ENCODE data around the gene NAPG. TPM values are rescaled to one million over a fixed set of nuclear protein-coding genes. Genes with fewer than 3 reads are reported as not detected.
A peak's percentile ranks its signal among the peaks of the same experiment; 100 is the strongest.
"Not testable (repeated sequence)": the region's sequence is repeated elsewhere in the genome, so short reads cannot be mapped to it uniquely, and the experiment has no call there.

The NAPG gene
- total RNA-seq (2014; rRNA removed; shearing (Covaris generic)): 31.6 and 38.3 TPM in 2 replicates

DNA sequence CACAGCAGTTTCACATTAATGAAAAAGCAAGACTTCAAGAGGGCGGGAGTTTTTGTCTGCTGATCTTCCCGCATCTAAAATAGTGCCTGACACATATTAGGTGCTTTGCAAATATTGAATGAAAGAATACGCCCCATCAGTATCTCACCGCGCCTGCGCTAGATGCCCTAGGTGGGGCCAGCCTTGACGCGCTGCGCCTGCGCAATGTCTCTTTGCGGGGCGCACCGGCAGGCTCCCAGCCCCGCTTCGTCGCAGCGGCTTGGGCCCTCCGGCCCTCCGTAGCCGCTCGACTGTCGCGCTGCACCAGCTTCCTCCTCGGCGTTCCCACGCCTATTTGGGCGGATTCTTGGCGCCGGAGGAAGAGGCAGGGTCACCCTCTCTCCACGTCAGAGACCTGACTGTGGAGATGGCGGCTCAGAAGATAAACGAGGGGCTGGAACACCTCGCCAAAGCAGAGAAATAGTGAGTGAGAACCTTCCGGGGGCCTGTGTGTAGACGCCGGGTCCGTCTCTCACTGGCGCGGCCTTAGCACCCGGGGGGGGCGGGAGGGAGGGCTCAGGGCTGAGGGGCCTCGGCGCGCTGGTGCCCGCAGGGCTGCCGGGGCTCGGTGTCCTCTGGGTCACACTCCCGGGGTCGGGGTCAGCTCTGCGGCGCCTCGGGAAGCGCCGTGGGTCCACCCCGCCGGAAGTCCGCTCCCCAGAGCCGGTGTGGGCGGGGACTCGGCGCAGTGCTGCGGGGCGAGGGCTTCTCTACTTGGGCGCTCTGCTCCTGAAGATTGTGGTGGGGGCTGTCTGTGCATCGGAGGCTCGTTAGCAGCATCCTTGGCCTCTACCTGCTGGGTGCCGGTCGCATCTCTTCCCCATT lies at the start of gene NAPG:
Gene NAPG (plus strand): TSS at position 331 of the 864 bp plus-strand sequence. CDS start 76 bp downstream, at position 407.
- DNase-seq (ENCODE audit: low read depth): peak; percentile 91

DNA sequence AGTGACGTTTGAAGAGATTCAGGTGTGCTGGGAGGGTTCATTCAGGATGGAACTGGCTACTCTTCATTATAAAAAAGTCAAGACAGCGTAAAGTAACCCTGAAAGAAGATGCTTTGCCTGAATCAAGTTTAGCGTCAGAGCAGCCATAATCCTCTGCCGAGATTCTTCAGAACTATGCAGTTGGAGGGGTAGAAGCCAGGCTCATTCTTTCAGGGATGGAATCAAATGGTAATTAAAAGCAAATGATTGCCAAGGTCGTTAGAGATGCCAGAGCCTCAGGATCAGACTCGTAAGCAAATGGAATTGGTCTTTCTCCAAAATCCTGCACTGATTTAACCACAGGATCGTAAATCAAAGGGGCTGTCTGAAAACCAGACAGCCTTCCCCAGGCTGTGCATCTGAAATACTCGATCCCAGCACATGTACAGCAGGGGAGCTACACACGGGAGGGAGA lies 49.5 kb upstream of the NAPG start:
- peak; percentile 74 for DNase-seq (ENCODE audit: low read depth)

DNA sequence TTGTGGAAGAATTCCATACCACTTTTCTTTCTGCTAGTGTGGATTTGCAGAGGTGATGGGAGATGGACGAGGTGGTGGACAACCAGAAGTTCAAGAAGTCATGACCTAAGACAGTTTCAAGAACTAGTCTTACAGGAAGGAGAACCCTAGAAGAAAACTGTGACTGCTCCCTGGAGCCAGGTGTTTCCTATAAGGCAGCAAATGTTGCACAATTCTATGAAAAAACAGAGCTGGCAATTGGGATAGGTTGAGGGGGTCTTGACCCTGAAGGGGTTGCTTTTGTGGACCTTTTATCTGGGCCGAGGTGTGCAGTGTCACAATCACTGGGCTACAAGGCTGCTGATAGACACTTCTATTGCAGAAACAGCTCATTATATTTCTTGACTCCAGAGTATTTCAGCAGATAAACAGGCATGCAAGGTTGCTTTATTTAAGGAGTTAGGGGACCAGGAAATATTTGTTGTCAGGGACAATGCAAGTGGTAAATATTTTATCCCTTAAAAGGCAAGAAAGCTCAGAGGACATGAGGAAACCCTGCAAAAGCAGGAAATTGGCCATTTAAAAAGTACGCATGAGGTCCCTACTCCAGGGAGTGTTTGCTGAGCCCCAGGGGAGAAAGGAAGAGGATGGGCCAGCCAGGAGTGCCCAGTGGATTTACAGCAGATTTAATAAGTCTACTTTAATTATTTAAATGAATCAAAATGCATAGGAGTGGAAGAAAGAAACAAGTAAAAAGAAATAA lies 48.5 kb upstream of the NAPG start:
- DNase-seq (ENCODE audit: low read depth): no peak

DNA sequence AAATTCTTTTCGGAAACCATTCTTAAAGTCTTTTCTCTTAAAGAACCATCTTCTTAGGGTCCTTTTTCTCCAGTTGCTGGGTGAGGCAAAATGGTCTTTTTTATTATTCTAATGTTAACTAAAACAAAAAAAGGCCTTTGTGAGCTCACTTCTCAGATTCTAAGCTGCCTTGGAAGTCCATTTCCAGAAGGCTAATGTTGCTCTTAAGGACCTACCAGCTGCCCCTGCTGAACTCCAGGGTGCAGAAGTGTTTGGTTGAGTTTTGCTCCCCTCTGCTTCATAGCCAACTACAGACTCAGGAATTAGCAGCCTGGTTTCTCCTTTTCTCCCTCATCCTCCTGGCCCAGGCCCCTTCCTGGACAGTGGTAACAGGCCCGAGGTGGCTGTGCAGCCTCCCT lies 48.0 kb upstream of the NAPG start:
- DNase-seq (ENCODE audit: low read depth): no peak

DNA sequence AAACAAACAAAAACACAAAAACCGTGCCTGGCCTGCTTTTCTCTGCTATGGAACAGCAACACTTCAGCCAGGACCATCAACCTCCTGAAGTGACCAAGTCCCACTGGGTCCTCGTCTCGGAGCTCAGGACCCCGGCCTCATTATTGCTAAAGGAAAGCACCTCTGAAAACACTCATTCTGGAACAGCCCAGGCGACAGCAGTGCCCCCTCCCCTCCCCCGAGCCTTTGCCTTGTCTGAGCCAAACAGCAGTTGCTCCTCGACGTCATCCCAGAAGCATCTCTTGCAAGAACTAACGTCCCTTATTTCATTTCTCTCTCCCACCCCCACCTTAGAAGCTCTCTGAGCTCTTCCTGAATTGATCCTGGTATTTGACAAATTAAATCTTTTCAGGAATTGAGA lies 44.0 kb upstream of the NAPG start:
- no peak for DNase-seq (ENCODE audit: low read depth)

DNA sequence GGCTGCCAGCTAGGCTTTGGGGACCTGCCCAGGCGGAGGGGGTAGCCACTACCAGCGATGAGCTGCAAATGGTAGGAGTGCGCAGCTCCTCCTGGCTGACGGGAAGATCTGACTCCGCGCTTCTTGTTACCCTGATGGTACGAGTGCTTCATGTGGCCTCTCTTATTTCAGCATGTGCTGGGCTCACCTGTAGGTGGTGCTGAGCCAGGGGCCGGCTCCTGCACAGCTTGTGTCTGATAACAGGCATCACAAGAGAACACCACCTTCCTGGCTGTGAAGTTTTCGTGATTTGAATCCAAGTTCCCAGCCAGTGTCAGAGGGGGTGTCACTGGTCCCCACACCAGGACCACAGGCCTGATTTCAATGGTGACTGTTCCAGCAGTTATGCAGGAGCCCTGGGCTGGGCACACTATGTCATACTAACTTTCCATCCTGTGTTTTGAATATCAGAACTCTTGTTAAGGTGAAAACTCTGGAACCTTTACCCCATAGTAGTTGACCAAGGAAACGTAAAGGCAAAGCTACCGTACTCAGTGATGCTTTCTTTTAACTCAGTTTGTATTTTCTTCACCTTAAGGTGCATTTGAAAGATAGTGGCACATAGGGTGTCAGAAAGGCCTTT lies 43.4 kb upstream of the NAPG start:
- DNase-seq (ENCODE audit: low read depth): no peak

DNA sequence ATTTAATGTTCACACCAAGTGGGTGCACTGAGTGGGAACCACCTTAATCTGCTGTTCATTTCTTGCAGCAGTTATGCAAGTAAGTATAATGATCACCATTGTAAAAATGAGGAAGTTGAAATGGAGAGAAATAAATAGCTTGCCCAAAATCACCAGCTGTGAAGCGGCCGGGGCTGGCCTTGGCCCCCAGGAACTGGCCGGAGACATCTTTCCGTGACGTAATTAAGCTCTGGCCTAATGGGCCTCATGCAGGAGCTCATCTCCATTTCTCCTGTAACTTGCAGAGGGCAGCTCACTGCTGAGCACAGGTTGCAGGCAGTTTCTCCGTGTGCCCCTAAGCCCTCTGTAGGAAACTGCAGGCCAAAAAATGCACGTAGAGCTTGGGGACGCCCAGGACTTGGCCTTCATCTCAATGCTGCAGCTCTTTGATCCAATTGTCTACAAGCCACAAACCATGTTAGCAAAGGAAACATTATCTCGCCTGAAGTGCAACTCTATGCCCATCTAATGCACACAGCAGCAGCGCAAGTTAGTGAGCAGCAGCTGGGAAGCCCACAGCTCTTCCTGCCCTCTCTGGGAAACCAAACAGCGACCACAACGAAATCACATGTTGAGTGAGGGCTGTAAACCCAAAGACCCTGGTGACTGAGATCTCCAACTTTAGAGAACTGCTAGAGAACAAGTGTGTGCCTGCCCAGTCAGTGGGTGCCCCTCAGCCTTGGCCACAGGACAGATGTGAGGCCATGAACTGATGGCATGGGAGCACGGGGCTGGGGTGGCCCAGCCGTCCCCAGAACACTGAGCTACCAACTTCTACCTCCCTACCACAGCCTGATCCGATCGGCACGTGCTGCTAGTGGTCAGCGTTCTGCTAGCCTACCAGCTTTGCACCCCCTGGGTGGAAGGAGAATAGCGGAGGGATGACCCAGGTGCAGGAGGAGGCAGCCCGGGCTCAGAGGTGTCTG lies 42.6 kb upstream of the NAPG start:
- no peak for DNase-seq (ENCODE audit: low read depth)

DNA sequence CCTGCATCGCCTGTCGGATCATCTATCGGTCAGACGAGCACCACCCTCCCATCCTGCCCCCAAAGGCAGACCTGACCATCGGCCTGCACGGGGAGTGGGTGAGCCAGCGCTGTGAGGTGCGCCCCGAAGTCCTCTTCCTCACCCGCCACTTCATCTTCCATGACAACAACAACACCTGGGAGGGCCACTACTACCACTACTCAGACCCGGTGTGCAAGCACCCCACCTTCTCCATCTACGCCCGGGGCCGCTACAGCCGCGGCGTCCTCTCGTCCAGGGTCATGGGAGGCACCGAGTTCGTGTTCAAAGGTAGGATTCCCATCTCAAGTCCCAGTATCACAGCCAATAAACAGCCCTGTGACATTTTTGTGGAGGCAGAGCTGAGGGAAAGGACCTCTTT lies 40.4 kb upstream of the NAPG start:
- DNase-seq (ENCODE audit: low read depth): no peak

DNA sequence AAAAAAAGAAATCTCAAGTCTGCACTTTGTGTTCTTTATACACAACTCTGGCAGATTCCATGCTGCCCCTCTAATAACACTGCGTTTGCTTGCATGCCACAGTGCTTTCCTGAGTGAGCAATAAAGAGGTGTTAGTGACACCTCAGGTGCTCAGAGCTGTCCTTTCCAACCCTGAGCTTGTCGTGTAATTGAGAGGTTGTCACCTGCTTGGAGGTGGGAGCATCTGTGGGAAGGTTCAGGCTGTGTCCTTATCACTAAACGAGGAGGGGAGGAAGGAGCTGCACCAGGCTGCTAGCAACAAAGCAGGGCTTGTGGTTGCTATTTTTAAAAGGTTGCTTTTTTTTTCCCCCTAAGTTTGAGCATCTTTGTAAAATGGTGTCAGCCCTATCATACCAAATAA lies 39.5 kb upstream of the NAPG start:
- DNase-seq (ENCODE audit: low read depth): no peak

DNA sequence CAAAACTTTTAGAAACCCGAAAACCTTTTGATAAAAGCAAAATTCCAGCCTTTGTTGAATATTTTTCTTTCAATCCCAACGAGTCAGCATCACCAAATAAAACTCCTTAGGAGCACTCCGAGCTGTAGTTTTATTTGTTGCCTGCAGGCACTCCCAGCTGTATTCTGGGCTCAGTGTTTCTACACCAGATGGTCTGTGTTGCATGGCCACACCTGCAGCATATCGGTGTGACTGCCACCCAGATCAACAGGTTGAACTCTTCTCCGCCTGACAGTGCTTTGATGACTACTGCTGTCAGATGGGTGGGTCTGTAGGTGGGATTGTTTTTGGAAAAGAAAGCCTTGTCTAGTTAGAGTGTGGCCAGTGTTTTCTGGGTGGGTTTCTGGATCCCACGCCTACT lies 38.7 kb upstream of the NAPG start:
- DNase-seq (ENCODE audit: low read depth): no peak

DNA sequence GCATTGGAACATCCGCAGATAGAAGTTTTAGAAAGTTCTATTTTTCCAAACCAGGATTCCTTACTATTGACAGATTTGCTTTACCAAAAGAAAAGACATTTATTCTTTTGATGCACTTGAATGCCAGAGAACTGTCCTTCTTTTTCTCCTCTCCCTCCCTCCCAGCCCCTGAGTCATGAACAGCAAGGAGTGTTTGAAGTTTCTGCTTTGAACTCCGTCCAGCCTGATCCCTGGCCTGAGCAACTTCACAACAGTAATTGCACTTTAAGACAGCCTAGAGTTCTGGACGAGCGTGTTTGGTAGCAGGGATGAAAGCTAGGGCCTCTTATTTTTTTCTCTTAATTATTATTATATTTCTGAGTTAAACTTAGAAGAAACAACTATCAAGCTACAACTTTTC lies 37.8 kb upstream of the NAPG start:
- DNase-seq (ENCODE audit: low read depth): no peak

DNA sequence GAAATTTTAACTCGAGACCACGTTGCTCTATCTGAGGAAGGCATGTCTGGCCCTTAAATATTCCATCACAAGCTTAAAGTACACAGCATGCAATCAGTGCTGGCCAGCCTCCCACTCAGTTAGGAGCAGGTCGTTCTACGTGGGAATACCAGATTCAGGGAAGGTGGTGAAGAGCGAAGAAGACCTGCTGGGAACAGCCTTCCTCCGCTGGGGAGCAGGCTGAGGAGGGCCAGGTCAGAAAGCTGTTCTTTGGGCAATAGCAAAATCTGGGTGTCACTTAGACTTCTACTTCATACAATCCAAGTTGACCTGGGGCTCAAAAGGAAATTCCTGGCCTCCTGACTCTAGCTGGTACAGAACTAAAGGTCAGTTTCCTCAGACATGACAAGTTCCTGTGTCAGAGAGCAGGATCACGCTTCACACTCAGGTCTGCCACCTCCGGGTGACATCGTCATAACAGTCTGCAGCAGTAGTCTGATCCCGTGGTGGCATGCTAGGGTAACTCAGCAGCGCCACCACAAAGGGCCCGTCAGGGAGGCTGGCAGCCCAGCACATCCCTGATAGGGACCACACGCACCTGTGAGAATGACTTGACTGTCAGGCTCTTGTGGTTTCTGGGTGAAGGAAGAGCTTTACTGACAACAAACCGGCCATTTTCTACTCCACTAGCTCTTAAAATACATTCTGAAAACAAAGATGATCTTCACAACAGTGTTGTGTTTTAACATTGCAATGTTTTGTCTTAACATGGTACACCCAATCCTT lies 35.2 kb upstream of the NAPG start:
- DNase-seq (ENCODE audit: low read depth): no peak

DNA sequence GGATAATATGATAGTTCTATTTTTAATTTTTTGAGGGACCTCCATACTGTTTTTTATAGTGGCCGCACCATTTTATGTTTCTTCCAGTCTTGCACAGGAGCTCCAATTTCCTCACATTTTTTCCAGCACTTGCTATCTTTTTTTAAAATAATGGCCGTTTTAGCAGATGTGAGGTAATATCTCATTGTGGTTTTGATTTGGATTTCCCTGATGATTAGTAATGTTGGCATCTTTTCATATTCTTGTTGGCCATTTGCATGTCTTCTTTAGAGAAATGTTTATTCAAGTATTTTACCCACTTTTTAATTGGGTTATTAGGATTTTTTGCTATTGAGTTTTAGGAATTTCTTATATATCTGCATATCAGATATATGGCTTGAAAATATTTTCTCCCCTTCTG lies 29.9 kb upstream of the NAPG start:
- DNase-seq (ENCODE audit: low read depth): peak; percentile 10

DNA sequence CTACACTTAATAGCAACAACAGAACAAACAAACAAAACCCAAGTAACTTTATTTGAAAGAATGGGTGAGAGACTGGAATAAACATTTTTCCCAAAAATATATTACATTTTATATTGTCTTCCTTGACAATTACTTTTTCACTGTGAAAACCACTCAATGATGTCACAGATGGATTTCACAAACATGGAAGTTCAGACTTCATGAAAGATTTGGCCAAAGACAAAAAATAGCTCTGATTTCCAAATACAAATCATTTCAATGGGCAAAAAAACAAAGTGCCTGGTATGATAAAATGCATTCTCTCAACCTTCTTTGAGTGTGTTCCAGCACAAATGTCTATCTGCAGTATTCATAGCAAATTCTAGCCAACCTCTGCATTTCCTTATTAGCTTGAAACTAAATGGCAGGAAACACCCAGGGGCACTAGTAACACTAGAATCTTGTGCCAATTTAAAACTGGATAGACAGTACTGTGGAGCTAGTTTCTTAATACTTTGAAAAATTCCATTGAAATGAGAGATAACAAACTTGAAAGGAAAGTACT lies 28.5 kb upstream of the NAPG start:
- DNase-seq (ENCODE audit: low read depth): peak; percentile 16

DNA sequence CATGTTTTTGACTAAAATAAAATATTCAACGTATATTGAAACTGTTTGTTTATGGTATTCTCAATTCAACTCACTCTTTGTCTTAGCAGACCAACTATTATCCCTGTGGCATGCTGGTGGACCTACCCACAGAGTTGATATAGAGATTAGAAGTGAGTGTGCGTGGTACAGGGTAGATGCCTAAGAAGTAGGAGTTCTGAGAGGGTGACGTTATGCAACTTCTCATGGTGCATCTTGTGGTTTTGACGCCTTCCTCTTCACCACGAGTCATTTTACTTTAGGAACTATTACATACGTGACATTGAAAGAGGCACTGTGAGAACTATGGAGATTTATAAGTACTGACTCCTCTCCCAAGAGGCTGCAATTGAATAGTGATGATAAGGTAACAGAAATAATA lies 26.6 kb upstream of the NAPG start:
- no peak for DNase-seq (ENCODE audit: low read depth)

DNA sequence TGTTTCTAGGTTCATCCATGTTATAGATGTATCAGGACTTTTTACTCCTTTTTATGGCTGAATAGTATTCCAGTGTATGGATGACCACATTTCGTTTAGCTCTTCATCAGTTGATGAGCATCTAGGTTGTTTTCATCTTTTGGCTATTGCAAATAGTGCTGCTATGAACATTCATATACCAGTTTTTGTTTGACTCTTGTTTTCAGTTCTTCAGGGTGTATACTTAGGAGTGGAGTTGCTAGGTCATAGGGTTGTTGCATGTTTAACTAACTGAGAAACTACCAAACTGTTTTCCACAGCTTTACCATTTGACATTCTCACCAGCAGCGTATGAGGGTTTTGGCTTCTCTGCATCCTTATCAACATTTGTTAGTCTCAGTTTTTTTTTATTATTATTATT lies 25.8 kb upstream of the NAPG start:
- no peak for DNase-seq (ENCODE audit: low read depth)

DNA sequence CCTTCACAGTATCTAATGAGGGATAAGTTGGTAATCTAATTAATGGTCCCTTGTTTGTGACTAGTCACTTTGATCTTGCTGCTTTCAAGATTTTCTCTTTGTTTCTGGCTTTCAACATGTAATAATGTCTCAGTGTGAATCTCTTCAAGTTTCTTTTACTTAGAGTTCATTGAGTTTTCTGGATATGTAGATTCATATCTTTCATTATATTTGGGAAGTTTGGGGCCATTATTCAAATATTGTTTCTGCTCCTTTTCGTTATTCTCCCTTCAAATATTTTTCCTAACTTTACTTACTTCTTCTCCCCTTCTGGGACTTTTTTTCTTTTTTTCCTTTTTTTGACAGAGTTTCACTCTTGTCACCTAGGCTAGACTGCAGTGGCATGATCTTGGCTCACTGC lies 21.1 kb upstream of the NAPG start:
- no peak for DNase-seq (ENCODE audit: low read depth)

DNA sequence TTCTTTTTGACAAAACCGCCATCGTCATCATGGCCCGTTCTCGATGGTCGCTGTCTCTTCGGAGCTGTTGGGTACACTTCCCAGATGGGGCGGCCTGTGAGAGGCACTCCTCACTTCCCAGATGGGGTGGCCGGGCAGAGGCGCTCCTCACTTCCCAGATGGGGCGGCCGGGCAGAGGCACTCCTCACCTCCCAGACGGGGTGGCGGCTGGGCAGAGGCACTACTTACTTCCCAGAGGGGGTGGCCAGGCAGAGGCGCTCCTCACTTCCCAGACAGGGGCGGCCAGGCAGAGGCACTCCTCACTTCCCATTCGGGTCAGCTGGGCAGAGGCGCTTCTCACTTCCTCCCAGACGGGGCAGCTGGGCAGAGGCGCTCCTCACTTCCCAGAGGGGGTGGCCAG lies 19.9 kb upstream of the NAPG start:
- not testable (repeated sequence) for DNase-seq (ENCODE audit: low read depth)

DNA sequence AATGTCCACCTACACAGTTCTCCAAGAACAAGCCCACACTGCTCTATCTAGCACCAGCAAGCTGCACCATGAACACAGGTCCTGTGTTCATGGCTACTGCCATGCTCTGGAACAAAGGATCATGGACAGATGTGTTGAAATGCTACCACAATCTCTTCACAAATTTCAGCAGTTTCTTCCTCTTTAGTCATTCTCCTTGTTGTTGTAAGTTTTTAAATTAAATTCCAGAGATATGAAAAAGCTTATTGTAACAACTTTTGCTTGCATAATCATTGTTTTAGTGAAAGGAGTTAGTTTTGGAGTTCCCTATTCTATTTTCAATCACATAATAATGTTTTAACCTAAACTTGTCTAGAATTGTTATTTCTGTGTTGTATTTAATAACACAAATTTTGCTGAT lies 17.2 kb upstream of the NAPG start:
- no peak for DNase-seq (ENCODE audit: low read depth)

DNA sequence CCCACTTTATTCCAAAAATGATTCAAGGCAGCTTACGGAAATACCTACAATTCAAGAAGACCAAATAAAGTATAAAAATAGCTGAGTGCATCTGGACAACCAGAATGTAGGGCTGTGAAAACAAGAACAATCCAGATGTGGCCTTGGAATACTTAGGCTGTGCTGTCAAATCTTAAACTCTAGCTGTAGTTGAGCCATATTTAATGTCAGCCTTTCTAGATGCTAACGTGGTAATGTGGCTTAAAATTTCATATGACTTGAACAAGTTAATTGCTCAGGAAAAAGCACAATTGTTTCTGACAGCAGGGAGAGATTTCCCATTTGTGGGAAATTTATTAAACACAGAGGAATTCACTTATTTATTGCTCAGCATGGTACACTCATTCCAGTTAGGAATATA lies 14.6 kb upstream of the NAPG start:
- DNase-seq (ENCODE audit: low read depth): no peak
